Endothelial cell of umbilical vein (primary cell): ENCODE results near the gene GREB1. TPM values are rescaled to one million over a fixed set of nuclear protein-coding genes. Genes with fewer than 3 reads are reported as not detected.

Experiments
- BruUV-seq: library from RNA; stranded (reverse); fragments of 400-500 nt; replicated peaks from 2 replicates; lab custom pipeline; 2021; lab: Mats Ljungman, UMichigan
- CTCF ChIA-PET: fragments of 300-600, 350-600 bp; sonication (Branson Sonifier 250); formaldehyde crosslinking; loops from one replicate; lab custom pipeline; 2021; ENCODE audit warnings: antibody characterized with exemption, inconsistent platforms; lab: Charles Lee
- POLR2A ChIA-PET: fragments of 300-600, 350-600 bp; sonication (Branson Sonifier 250); formaldehyde crosslinking; loops from one replicate; lab custom pipeline; 2021; ENCODE audit warnings: antibody characterized with exemption, inconsistent platforms; lab: Charles Lee
- DNase-seq: peaks from one replicate; pipeline ENCODE4 v3.0.0-alpha.2; 2011; ENCODE audit warnings: low read depth, low spot score
- FAIRE-seq: peaks from 2 replicates; lab custom pipeline; 2011; peaks lifted over from hg19 to GRCh38; lab: Jason Lieb, UNC
- H2AFZ ChIP-seq: 2 replicates; pipeline ENCODE4 v1.6.0; 2012; ENCODE audit warnings: low read depth, low read length, control low read depth, inconsistent platforms
- H3K27ac ChIP-seq: 2 replicates; pipeline ENCODE4 v1.5.1; 2011; ENCODE audit warnings: low read depth, mild to moderate bottlenecking, control low read depth, low read length, moderate library complexity; ENCODE audit not compliant: insufficient read depth
- H3K27me3 ChIP-seq, 2 experiments: 2 replicates each; pipeline versions ENCODE4 v1.6.0 to v1.6.1; 2011; ENCODE audit warnings: low read length in 2 of 2, mixed read lengths in 1 of 2; ENCODE audit not compliant: control insufficient read depth in 2 of 2, insufficient read depth in 2 of 2
- H3K36me3 ChIP-seq, 2 experiments: 2 replicates in 1 of 2; 3 replicates in 1 of 2; pipeline ENCODE4 v1.5.1; 2011; ENCODE audit warnings: low read length in 2 of 2, mild to moderate bottlenecking in 1 of 2, moderate library complexity in 1 of 2; ENCODE audit not compliant: control insufficient read depth in 2 of 2, insufficient read depth in 2 of 2; ENCODE audit errors: extremely low read depth in 1 of 2
- H3K4me1 ChIP-seq: 3 replicates; pipeline ENCODE4 v1.5.1; 2011; ENCODE audit warnings: mild to moderate bottlenecking, low read length; ENCODE audit not compliant: control insufficient read depth, insufficient read depth; ENCODE audit errors: extremely low read depth
- H3K4me2 ChIP-seq: 2 replicates; pipeline ENCODE4 v1.6.1; 2011; ENCODE audit warnings: low read length, control low read depth, mixed read lengths; ENCODE audit not compliant: insufficient read depth
- H3K4me3 ChIP-seq, 3 experiments: fragments of 200-600 bp in 1 of 3; sonication (generic), shearing (Covaris generic) in 1 of 3; replicated peaks in 1 of 3; 2 replicates each; pipeline ENCODE4 v1.5.1; 2011 to 2016; ENCODE audit warnings: control low read depth in 3 of 3, low read length in 3 of 3, mild to moderate bottlenecking in 2 of 3, inconsistent platforms in 1 of 3, low read depth in 1 of 3, moderate library complexity in 1 of 3; ENCODE audit not compliant: insufficient read depth in 1 of 3
- H3K79me2 ChIP-seq: 2 replicates; pipeline ENCODE4 v1.6.0; 2012; ENCODE audit warnings: low read length, inconsistent platforms; ENCODE audit not compliant: control insufficient read depth, insufficient read depth
- H3K9ac ChIP-seq: replicated peaks from 2 replicates; pipeline ENCODE3; 2011; ENCODE audit warnings: low read length, control low read depth; ENCODE audit not compliant: insufficient read depth; ENCODE audit errors: extremely low read depth
- H3K9me1 ChIP-seq: replicated peaks from 3 replicates; pipeline ENCODE4 v1.6.0; 2011; ENCODE audit warnings: mild to moderate bottlenecking, low read length; ENCODE audit not compliant: control insufficient read depth, insufficient read depth; ENCODE audit errors: extremely low read depth
- H3K9me3 ChIP-seq: replicated peaks from 2 replicates; pipeline ENCODE4 v1.5.1; 2012; ENCODE audit warnings: low read length, inconsistent platforms; ENCODE audit not compliant: control insufficient read depth, insufficient read depth
- H4K20me1 ChIP-seq: replicated peaks from 2 replicates; pipeline ENCODE3; 2011; ENCODE audit warnings: mild to moderate bottlenecking, low read length; ENCODE audit not compliant: control insufficient read depth, insufficient read depth; ENCODE audit errors: extremely low read depth
- FOS ChIP-seq: IDR thresholded peaks from 2 replicates; pipeline ENCODE4 v1.6.1; 2011; ENCODE audit warnings: mild to moderate bottlenecking, low read length, moderate library complexity, borderline replicate concordance; ENCODE audit not compliant: insufficient read depth
- GATA2 ChIP-seq: IDR thresholded peaks from 2 replicates; pipeline ENCODE4 v1.7.0; 2011; ENCODE audit warnings: low read depth, mild to moderate bottlenecking, moderate library complexity, mixed read lengths, low read length; ENCODE audit not compliant: insufficient read length, insufficient read depth
- JUN ChIP-seq: IDR thresholded peaks from 2 replicates; pipeline ENCODE4 v1.6.1; 2011; ENCODE audit warnings: borderline replicate concordance, low read depth; ENCODE audit not compliant: insufficient read length, insufficient read depth
- POLR2A ChIP-seq: IDR thresholded peaks from 2 replicates; pipeline ENCODE4 v1.6.1; 2012; ENCODE audit warnings: low read depth, mild to moderate bottlenecking, control low read depth, low read length
- POLR2AphosphoS5 ChIP-seq: IDR thresholded peaks from 2 replicates; pipeline ENCODE4 v1.6.1; 2012; ENCODE audit warnings: low read depth, mild to moderate bottlenecking, control low read depth, low read length, moderate library complexity; ENCODE audit not compliant: insufficient read depth
- dilution Hi-C: fragments of 300-500 bp; cut with MboI; formaldehyde crosslinking; loops from one replicate; pipeline ENCODE4 v1.15.0; 2019; ENCODE audit warnings: low sequenced_read_pairs; ENCODE audit not compliant: extremely low pct_ligation_motif_present
- intact Hi-C: fragments of 100-400 bp; cut with micrococcal nuclease; formaldehyde crosslinking; loops from one replicate; pipeline ENCODE4 v1.10.0; 2022
- polyA plus RNA-seq, 4 experiments: library from polyadenylated mRNA; depleted of rRNA in 3 of 4; stranded (reverse) in 3 of 4; unstranded in 1 of 4; fragments of >200 nt; gene quantifications; 2 replicates each; pipeline versions ENCODE4 v1.2.1 to v1.2.3, GENCODE V29; 2011 to 2012; ENCODE audit warnings: missing spikeins in 1 of 4
- total RNA-seq: library from RNA; stranded (reverse); gene quantifications from 2 replicates; pipeline ENCODE4 v1.2.3, GENCODE V29; 2021
- TF ChIP-seq, protein P1 (sequence below), 2 donors: IDR thresholded peaks; 1 replicate in 1 of 2; 2 replicates in 1 of 2; pipeline ENCODE4 v1.5.1; 2011; ENCODE audit warnings: low read length in 2 of 2, mild to moderate bottlenecking in 2 of 2, moderate library complexity in 2 of 2, control low read depth in 1 of 2, inconsistent platforms in 1 of 2, low read depth in 1 of 2; ENCODE audit not compliant: insufficient read depth in 1 of 2; ENCODE audit errors: extremely low read depth in 1 of 2
- TF ChIP-seq, protein P2 (sequence below): IDR thresholded peaks from 2 replicates; pipeline ENCODE4 v1.6.1; 2011; ENCODE audit not compliant: insufficient read depth, insufficient read length

GREB1 gene
- total and polyA plus RNA-seq, 2 donors (not counting 3 experiments of a cell fraction or from before 2014, with no cell fraction given): 0.17 to 0.58 TPM

DNA sequence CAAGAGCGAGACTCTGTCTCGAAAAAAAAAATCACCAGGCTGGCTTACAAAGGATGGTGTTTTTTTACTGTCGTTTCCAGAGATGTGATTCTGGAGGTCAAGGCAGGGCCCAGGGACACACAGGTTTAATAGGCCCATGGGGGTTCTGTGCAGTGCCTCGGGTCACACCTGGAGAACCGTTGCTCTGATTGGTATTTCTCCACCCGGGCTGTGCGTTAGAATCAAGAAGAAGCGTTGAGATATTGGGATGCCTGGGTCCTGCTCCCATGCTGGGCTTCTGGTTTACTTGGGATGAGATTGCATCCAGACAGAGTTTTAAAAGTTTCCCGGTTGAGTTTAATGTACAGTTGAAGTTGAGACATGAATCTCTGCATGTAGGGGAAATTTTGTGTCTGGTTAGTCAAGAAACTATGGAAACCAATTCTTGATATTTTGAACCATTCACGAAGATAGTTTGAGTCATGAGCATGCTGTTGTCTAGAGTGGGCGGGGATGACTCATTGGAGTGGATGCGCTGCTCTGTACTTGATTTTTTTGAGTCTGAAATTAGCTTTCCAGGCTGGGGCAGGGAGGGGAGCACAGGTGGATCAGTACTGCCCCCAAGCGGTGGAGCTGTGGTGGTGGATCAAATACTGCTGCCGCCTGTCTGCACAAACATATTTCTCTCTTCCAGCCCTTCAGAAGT, 50.1 kb downstream of the GREB1 start:
- POLR2A ChIA-PET: no interaction called here
- FAIRE-seq: peak; percentile 87
- no peak for TF ChIP-seq POLR2AphosphoS5
- TF ChIP-seq JUN: peak; percentile 81
- TF ChIP-seq, protein P1, sequence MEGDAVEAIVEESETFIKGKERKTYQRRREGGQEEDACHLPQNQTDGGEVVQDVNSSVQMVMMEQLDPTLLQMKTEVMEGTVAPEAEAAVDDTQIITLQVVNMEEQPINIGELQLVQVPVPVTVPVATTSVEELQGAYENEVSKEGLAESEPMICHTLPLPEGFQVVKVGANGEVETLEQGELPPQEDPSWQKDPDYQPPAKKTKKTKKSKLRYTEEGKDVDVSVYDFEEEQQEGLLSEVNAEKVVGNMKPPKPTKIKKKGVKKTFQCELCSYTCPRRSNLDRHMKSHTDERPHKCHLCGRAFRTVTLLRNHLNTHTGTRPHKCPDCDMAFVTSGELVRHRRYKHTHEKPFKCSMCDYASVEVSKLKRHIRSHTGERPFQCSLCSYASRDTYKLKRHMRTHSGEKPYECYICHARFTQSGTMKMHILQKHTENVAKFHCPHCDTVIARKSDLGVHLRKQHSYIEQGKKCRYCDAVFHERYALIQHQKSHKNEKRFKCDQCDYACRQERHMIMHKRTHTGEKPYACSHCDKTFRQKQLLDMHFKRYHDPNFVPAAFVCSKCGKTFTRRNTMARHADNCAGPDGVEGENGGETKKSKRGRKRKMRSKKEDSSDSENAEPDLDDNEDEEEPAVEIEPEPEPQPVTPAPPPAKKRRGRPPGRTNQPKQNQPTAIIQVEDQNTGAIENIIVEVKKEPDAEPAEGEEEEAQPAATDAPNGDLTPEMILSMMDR (IDR thresholded peaks at IDR 0.05; ENCODE audit: extremely low read depth in 1 of 2, insufficient read depth in 1 of 2, low read depth in 1 of 2, low read length in 2 of 2): peak; percentile 81 to 82
- peak; percentile 90 for TF ChIP-seq FOS
- no peak for TF ChIP-seq GATA2
- no peak for TF ChIP-seq POLR2A
- TF ChIP-seq, protein P2, sequence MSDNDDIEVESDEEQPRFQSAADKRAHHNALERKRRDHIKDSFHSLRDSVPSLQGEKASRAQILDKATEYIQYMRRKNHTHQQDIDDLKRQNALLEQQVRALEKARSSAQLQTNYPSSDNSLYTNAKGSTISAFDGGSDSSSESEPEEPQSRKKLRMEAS: no peak

More for the DNA sequence above, 50.1 kb downstream of the GREB1 start:
- H3K4me3 ChIP-seq: no peak overlapping the region
- no peaks in the 10 kb centered on the region for H4K20me1 ChIP-seq
- no peak overlapping the region for H3K9ac ChIP-seq
- no TSS peak for BruUV-seq
- no peak overlapping the region for H3K27ac ChIP-seq
- H3K9me1 ChIP-seq: no peaks in the 10 kb centered on the region
- H3K36me3 ChIP-seq: no peaks in the 10 kb centered on the region
- no peaks in the 10 kb centered on the region for H3K27me3 ChIP-seq
- H3K4me1 ChIP-seq: no peaks in the 10 kb centered on the region
- H3K4me2 ChIP-seq: no peak overlapping the region
- no peaks in the 10 kb centered on the region for H3K9me3 ChIP-seq
- intact Hi-C loops: loop anchor here (1.0 to 5.0 kb wide), 6 partner anchors 63 to 752 kb away; no protein-coding TSS in a partner anchor
- dilution Hi-C loops: no loop called here
- CTCF ChIA-PET: interaction anchor here (0.7 to 9.0 kb wide), 42 partner anchors 9 to 874 kb away, joined by 3 to 247 read pairs (median 5); partner anchors contain the start of genes E2F6 and SLC66A3
- DNase-seq: peak; percentile 87
- no peaks in the 10 kb centered on the region for H3K79me2 ChIP-seq
- H2AFZ ChIP-seq: no peak overlapping the region
